Panc1 (cell line): ENCODE data around the gene DEPDC5. TPM values are rescaled to one million over a fixed set of nuclear protein-coding genes. Genes with fewer than 3 reads are reported as not detected.

Experiments used
- ATAC-seq: fragments of 200-7000 bp; cut with Tn5 transposase; 2 replicates; pipeline ENCODE4 v1.9.1; 2020; ENCODE audit warnings: mild to moderate bottlenecking, moderate library complexity
- BruUV-seq: library from RNA; stranded (reverse); fragments of 400-500 nt; replicated peaks from 2 replicates; lab custom pipeline; 2021; lab: Mats Ljungman, UMichigan
- CTCF ChIA-PET: fragments of 300-600 bp; sonication (Branson Sonifier 250); formaldehyde crosslinking; loops from one replicate; lab custom pipeline; 2022; ENCODE audit warnings: antibody characterized with exemption; lab: Charles Lee
- POLR2A ChIA-PET: fragments of 300-600 bp; sonication (Branson Sonifier 250); formaldehyde crosslinking; loops from one replicate; lab custom pipeline; 2022; ENCODE audit warnings: antibody characterized with exemption; lab: Charles Lee
- DNase-seq: peaks from one replicate; pipeline ENCODE4 v3.0.0-alpha.2; 2010; ENCODE audit warnings: low read depth, low spot score
- H3K27ac ChIP-seq: 2 replicates; pipeline ENCODE4 v1.5.1; 2011; ENCODE audit warnings: mild to moderate bottlenecking, low read length, inconsistent platforms
- H3K27me3 ChIP-seq: fragments of 200-500 bp; sonication (Bioruptor generic); 2 replicates; pipeline ENCODE4 v1.6.0; 2014; ENCODE audit warnings: low read length, inconsistent platforms; ENCODE audit not compliant: control insufficient read depth, insufficient read depth
- H3K36me3 ChIP-seq: fragments of 200-500 bp; sonication (Bioruptor generic); 2 replicates; pipeline ENCODE4 v1.5.1; 2014; ENCODE audit warnings: inconsistent platforms, mild to moderate bottlenecking, low read length, moderate library complexity; ENCODE audit not compliant: control insufficient read depth, insufficient read depth
- H3K4me1 ChIP-seq: 2 replicates; pipeline ENCODE4 v1.5.1; 2011; ENCODE audit warnings: inconsistent platforms, mild to moderate bottlenecking, low read length, moderate library complexity; ENCODE audit not compliant: control insufficient read depth, insufficient read depth
- H3K4me3 ChIP-seq, 2 experiments: 2 replicates each; pipeline ENCODE4 v1.5.1; 2011 to 2012; ENCODE audit warnings: low read depth in 2 of 2, low read length in 2 of 2, mild to moderate bottlenecking in 2 of 2, inconsistent platforms in 1 of 2, moderate library complexity in 1 of 2
- H3K9me3 ChIP-seq: fragments of 200-500 bp; sonication (Bioruptor generic); 2 replicates; pipeline ENCODE4 v1.5.1; 2014; ENCODE audit warnings: low read depth, mild to moderate bottlenecking, inconsistent platforms, low read length, moderate library complexity; ENCODE audit not compliant: control insufficient read depth, insufficient read depth
- CTCF ChIP-seq: fragments of 450-650 bp; IDR thresholded peaks from 2 replicates; pipeline ENCODE4 v1.5.1; 2017; ENCODE audit warnings: mild to moderate bottlenecking
- POLR2AphosphoS5 ChIP-seq: IDR thresholded peaks from 2 replicates; pipeline ENCODE4 v1.6.1; 2012; ENCODE audit warnings: mild to moderate bottlenecking, low read depth, low read length, moderate library complexity
- REST ChIP-seq, 2 experiments: IDR thresholded peaks; 2 replicates each; pipeline ENCODE4 v1.6.1; 2011 to 2012; ENCODE audit warnings: low read depth in 2 of 2, control low read depth in 1 of 2, low read length in 1 of 2, mild to moderate bottlenecking in 1 of 2, moderate library complexity in 1 of 2; ENCODE audit not compliant: insufficient read depth in 1 of 2
- SIN3A ChIP-seq: IDR thresholded peaks from 2 replicates; pipeline ENCODE4 v1.6.1; 2012; ENCODE audit warnings: low read depth, mild to moderate bottlenecking, low read length, moderate library complexity, borderline replicate concordance; ENCODE audit not compliant: insufficient read depth
- TCF7L2 ChIP-seq: IDR thresholded peaks from 2 replicates; pipeline ENCODE4 v1.6.1; 2011; ENCODE audit warnings: mild to moderate bottlenecking, low read depth, low read length, inconsistent platforms
- in situ Hi-C: cut with HindIII; loops from 2 replicates; pipeline ENCODE4 v1.10.0; 2016; ENCODE audit warnings: low sequenced_read_pairs, low pct_unique_long_range_greater_than_20kb
- intact Hi-C: fragments of 100-400 bp; cut with micrococcal nuclease; formaldehyde crosslinking; loops from one replicate; pipeline ENCODE4 v1.10.0; 2022; ENCODE audit not compliant: unreplicated experiment
- total RNA-seq: library from RNA; stranded (reverse); gene quantifications from one replicate; pipeline ENCODE4 v1.2.1, GENCODE V29; 2021; ENCODE audit not compliant: unreplicated experiment

DEPDC5 gene
- total RNA-seq, 1 experiment from 2014 or later: 20.2 TPM

GRCh38 chr22:31754813-31755212 is 994 bp downstream of the DEPDC5 start:
- ATAC-seq (no peak), DNase-seq (no peak)
- TF ChIP-seq TCF7L2 (no peak), POLR2AphosphoS5 (no peak), CTCF (no peak), REST (IDR thresholded peaks at IDR 0.05; ENCODE audit: insufficient read depth in 1 of 2, low read depth in 2 of 2, low read length in 1 of 2) (no peak), SIN3A (no peak)
- Histone ChIP-seq H3K4me1 (peaks cover 20% of the 10 kb centered on the region), H3K36me3 (peaks cover 3% of the 10 kb centered on the region; the same call in 1 of the 2 replicates), H3K9me3 (no peaks in the 10 kb centered on the region), H3K27me3 (no peaks in the 10 kb centered on the region), H3K4me3 (peak overlapping the region; percentile 84 to 91), H3K27ac (peak overlapping the region; percentile 92)
- BruUV-seq: no TSS peak
- in situ Hi-C loops: no loop called here
- ChIA-PET POLR2A (no interaction called here), CTCF (no interaction called here)
- intact Hi-C loops: no loop called here

- CTCF ChIA-PET: no interaction called here
- in situ Hi-C loops: no loop called here
Observed at GRCh38 chr22:31757265-31757664, 3.4 kb downstream of the DEPDC5 start.

More at GRCh38 chr22:31757265-31757664, 3.4 kb downstream of the DEPDC5 start:
- no TSS peak for BruUV-seq
- peaks cover 3% of the 10 kb centered on the region; the same call in 1 of the 2 replicates for H3K36me3 ChIP-seq
- peaks cover 11% of the 10 kb centered on the region for H3K4me1 ChIP-seq
- no peak overlapping the region for H3K4me3 ChIP-seq
- intact Hi-C loops: no loop called here
- ATAC-seq (no peak), DNase-seq (no peak)
- no peaks in the 10 kb centered on the region for H3K9me3 ChIP-seq
- no peak overlapping the region for H3K27ac ChIP-seq
- no peaks in the 10 kb centered on the region for H3K27me3 ChIP-seq
- TF ChIP-seq CTCF (no peak), POLR2AphosphoS5 (no peak), REST (IDR thresholded peaks at IDR 0.05; ENCODE audit: insufficient read depth in 1 of 2, low read depth in 2 of 2, low read length in 1 of 2) (no peak), SIN3A (no peak), TCF7L2 (no peak)
- POLR2A ChIA-PET: no interaction called here
